Activated naive CD4-positive, alpha-beta T cell treated with anti-CD3 and anti-CD28 coated beads, Interleukin-2, amount 10 ng/mL, durations not matched to agents 7 days and 5 days (primary cell): ENCODE measurements around the gene CHAT.

Experiments used
- CTCF ChIA-PET: fragments of 350-600 bp; sonication (Branson Sonifier 250); formaldehyde crosslinking; loops from one replicate; lab custom pipeline; 2021; ENCODE audit warnings: antibody characterized with exemption; lab: Charles Lee
- DNase-seq: peaks from one replicate; pipeline ENCODE4 v3.0.0-alpha.2; 2020
- H3K27ac Mint-ChIP-seq: one replicate; pipeline ENCODE4 v1.8.0; 2021; ENCODE audit warnings: mild to moderate bottlenecking, moderate library complexity, mixed read lengths
- H3K27me3 Mint-ChIP-seq: one replicate; pipeline ENCODE4 v1.8.0; 2021; ENCODE audit warnings: mild to moderate bottlenecking, mixed read lengths
- H3K36me3 Mint-ChIP-seq: one replicate; pipeline ENCODE4 v1.8.0; 2021; ENCODE audit warnings: mixed read lengths
- H3K4me1 Mint-ChIP-seq: one replicate; pipeline ENCODE4 v1.8.0; 2021; ENCODE audit warnings: mixed read lengths
- H3K4me3 Mint-ChIP-seq: one replicate; pipeline ENCODE4 v1.8.0; 2021; ENCODE audit warnings: mild to moderate bottlenecking, moderate library complexity, mixed read lengths
- H3K9me3 Mint-ChIP-seq: one replicate; pipeline ENCODE4 v1.8.0; 2021; ENCODE audit warnings: mixed read lengths

CHAT gene

DNA sequence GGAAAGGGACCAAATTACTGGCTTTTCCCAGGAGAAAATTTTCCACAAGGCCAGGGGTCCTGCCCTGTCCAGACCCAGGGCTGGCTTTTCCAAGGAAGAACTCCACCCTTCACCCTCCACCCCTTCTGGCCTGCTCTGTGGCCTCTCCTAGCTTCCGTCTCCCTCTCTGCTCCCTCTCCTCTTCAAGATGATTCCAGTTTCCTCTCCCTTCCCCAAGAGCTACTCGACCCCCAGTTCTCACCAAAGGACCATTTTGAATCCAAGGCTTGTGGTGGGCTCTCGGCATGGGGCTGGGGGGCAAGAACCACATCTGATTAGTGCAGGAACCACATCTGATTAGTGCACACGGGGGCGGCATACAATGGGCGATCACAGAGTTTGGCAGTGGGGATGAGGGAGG is 7.7 kb downstream of the CHAT start:
- DNase-seq, result no peak
- no peak overlapping the region for H3K4me3 Mint-ChIP-seq
- H3K36me3 Mint-ChIP-seq, result no peaks in the 10 kb centered on the region
- no peaks in the 10 kb centered on the region for H3K9me3 Mint-ChIP-seq
- H3K4me1 Mint-ChIP-seq, result no peaks in the 10 kb centered on the region
- CTCF ChIA-PET, result no interaction called here
- H3K27ac Mint-ChIP-seq, result no peak overlapping the region
- H3K27me3 Mint-ChIP-seq, result peaks cover 32% of the 10 kb centered on the region

DNA sequence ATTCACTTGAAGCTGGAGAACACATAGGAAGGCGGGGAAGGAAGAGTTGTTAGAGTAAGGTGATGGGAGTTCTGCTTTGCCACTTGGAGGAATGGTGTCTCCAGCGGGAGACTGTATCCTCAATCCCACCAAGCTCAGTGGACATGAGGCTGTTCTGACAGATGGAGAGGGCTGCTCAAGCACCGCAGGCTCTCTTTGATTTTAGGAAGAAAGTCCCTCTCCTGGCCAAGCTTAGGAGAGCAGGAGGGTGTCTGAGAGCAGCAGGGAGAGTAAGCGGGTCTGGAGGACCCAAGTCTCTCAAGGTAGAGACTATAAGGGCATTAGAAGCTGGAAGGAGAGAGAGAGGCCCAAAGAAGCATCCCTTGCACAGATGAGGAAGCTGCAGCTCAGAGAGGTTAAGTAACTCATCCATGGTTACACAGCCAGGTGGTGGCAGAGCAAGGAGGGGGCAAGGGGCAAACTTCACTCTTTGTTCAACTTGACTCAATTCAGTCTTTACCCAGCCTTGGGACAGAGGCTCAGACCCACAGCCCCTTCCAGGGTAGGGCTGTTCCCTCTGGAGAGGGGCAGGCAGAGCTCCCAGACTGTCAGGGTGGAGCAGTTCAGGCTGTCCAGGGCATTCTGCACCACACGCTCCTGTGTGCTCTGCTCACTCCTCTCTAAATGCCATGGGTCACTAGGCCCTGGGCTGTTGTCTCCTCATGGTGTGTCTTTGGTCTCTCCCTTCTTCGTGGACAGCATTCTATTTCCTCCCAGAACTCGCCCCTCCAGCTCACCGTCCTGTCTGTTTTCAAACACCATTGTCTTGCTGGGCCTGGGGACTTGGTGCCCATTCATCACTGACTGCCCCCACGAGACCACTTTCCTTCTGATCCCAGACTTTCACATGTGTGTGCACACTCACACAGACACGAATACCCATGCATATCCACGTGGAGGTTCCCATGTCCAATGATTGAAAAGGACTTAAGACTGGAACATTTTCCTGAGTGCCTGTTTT is 8.9 kb downstream of the CHAT start:
- H3K9me3 Mint-ChIP-seq, result no peaks in the 10 kb centered on the region
- CTCF ChIA-PET, result no interaction called here
- H3K36me3 Mint-ChIP-seq, result no peaks in the 10 kb centered on the region
- peaks cover 20% of the 10 kb centered on the region for H3K27me3 Mint-ChIP-seq
- H3K4me1 Mint-ChIP-seq, result no peaks in the 10 kb centered on the region
- no peak for DNase-seq
- no peak overlapping the region for H3K27ac Mint-ChIP-seq
- no peak overlapping the region for H3K4me3 Mint-ChIP-seq

DNA sequence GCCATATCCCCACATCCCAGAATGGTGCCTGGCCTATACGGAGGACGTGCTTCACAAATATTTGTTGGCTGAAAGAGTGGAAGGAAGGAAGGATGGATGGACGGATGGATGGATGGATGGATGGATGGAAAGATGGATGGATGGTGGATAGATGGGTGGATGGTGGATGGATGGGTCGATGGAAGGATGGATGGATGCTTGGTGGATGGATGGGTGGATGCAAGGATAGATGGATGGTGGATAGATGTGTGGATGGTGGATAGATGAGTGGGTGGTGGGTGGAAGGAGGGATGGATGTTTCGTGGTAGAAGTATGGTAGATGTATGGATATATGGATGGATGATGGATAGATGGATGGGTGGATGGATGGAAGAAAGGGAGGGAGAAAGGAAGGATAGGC is 10.8 kb downstream of the CHAT start:
- H3K36me3 Mint-ChIP-seq, result no peaks in the 10 kb centered on the region
- DNase-seq, result no peak
- H3K4me3 Mint-ChIP-seq, result no peak overlapping the region
- no peaks in the 10 kb centered on the region for H3K9me3 Mint-ChIP-seq
- CTCF ChIA-PET, result no interaction called here
- peaks cover 8% of the 10 kb centered on the region for H3K27me3 Mint-ChIP-seq
- no peak overlapping the region for H3K27ac Mint-ChIP-seq
- H3K4me1 Mint-ChIP-seq, result no peaks in the 10 kb centered on the region

DNA sequence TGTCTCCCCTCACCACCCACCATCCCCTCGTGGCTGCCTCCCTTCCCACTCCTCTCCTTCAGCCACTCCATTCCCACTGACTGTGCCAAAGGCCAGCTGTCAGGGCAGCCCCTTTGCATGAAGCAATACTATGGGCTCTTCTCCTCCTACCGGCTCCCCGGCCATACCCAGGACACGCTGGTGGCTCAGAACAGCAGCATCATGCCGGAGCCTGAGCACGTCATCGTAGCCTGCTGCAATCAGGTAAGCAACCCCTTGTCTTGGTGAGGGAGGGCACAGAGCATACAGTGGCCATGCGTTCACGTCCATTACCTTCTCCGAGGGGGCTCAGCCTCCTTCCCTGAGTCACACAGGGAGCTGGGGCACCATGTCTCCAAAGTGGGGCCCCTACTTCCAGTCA is 11.6 kb downstream of the CHAT start:
- H3K9me3 Mint-ChIP-seq, result no peaks in the 10 kb centered on the region
- peaks cover 5% of the 10 kb centered on the region for H3K27me3 Mint-ChIP-seq
- H3K36me3 Mint-ChIP-seq, result no peaks in the 10 kb centered on the region
- no peak overlapping the region for H3K27ac Mint-ChIP-seq
- H3K4me1 Mint-ChIP-seq, result no peaks in the 10 kb centered on the region
- CTCF ChIA-PET, result interaction anchor here (1.1 kb wide), 1 partner anchor 32 kb away, joined by 4 read pairs; no protein-coding TSS in a partner anchor
- DNase-seq, result no peak
- H3K4me3 Mint-ChIP-seq, result no peak overlapping the region

DNA sequence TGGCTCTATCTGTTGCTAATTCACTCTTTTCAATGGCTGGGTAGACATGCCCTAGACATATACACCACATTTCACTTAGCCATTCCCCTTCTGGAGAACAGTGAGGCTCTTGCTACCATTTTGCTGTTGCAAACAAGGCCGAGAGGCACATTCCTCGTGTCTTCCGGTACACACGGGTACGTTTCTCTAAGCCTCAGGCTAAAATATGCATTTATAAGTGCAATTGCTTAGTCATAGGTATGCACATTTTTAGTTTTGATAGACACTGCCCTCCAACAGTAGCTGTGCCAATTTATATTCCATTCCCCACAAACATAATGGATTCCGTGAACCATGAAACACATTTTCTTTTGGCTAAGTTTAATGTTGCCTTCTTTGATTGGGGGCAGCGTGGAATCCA is 13.2 kb downstream of the CHAT start:
- CTCF ChIA-PET, result no interaction called here
- no peak for DNase-seq
- H3K9me3 Mint-ChIP-seq, result no peaks in the 10 kb centered on the region
- no peak overlapping the region for H3K4me3 Mint-ChIP-seq
- no peaks in the 10 kb centered on the region for H3K36me3 Mint-ChIP-seq
- H3K27me3 Mint-ChIP-seq, result no peaks in the 10 kb centered on the region
- no peaks in the 10 kb centered on the region for H3K4me1 Mint-ChIP-seq
- no peak overlapping the region for H3K27ac Mint-ChIP-seq

DNA sequence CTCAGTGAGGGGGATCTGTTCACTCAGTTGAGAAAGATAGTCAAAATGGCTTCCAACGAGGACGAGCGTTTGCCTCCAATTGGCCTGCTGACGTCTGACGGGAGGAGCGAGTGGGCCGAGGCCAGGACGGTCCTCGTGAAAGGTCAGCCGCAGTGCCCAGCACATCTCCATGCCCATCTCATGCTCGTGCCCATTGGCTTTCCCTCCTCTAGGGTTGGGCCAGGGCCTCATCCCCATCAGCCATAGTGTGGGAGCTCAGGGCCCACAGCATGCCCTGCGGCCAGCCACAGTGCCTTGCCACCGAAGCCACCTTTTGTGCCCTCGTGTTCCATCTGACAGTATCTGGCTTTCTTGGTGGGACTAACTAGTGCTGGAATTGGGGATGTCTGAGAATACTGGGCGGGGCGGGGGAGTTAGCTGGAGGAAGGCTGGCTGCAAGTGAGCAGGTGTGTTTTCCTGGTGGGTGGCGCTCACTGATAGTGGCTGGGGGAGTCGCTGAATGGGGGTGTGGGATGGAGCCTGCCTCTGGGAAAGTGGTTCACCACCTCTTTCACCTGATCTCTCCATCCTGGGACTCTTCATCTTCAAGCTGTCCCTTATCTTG is 13.9 kb downstream of the CHAT start:
- Mint-ChIP-seq H3K4me3 (no peak overlapping the region), H3K27ac (no peak overlapping the region), H3K36me3 (no peaks in the 10 kb centered on the region), H3K4me1 (no peaks in the 10 kb centered on the region), H3K27me3 (no peaks in the 10 kb centered on the region), H3K9me3 (no peaks in the 10 kb centered on the region)
- DNase-seq, result no peak
- CTCF ChIA-PET, result no interaction called here

DNA sequence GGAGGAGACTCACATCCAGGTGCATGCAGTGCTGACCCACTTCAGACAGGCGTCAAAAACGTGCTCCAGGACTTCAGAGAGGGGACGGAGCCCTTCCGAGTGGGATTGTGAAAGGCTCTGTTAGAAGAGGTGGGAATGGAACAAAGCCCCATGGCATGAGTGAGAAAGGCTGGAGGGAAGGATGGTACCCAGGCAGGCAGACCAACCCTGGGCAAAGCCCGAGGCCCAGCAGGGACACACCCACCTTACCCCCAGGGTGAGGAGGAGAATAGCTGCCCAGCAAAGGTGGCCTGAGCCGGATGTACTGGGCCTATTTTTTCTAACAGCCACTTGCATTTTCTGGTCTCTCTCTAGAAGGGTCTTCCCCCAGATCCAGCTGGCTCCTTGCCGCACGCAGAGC is 14.8 kb downstream of the CHAT start:
- no peaks in the 10 kb centered on the region for H3K27me3 Mint-ChIP-seq
- H3K4me1 Mint-ChIP-seq, result no peaks in the 10 kb centered on the region
- H3K4me3 Mint-ChIP-seq, result no peak overlapping the region
- DNase-seq, result no peak
- H3K9me3 Mint-ChIP-seq, result no peaks in the 10 kb centered on the region
- CTCF ChIA-PET, result no interaction called here
- H3K36me3 Mint-ChIP-seq, result no peaks in the 10 kb centered on the region
- no peak overlapping the region for H3K27ac Mint-ChIP-seq

DNA sequence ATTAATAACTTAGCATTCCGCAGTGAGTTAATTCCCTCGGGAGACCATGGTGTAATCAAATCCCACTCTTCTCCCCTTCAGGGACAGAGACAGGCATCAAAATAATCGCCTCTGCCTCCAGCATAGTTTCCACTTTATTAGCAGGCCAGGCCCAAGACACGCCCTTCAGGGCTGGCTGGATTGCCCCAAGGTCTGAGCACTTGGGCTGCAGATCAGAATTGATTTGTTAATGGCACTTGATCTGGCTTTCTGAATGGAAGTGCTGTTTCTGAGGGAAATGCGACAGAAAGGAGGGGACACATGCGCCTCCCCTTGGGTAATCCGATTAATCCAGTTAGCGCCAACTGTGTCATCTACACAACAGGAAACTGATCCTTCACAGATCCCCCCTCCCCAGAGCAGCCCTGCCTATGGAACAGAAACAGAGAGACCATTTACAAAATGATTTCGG is 15.6 kb downstream of the CHAT start:
- no peak overlapping the region for H3K27ac Mint-ChIP-seq
- H3K9me3 Mint-ChIP-seq, result no peaks in the 10 kb centered on the region
- no peak for DNase-seq
- CTCF ChIA-PET, result no interaction called here
- peaks cover 6% of the 10 kb centered on the region for H3K27me3 Mint-ChIP-seq
- no peak overlapping the region for H3K4me3 Mint-ChIP-seq
- no peaks in the 10 kb centered on the region for H3K4me1 Mint-ChIP-seq
- H3K36me3 Mint-ChIP-seq, result no peaks in the 10 kb centered on the region

DNA sequence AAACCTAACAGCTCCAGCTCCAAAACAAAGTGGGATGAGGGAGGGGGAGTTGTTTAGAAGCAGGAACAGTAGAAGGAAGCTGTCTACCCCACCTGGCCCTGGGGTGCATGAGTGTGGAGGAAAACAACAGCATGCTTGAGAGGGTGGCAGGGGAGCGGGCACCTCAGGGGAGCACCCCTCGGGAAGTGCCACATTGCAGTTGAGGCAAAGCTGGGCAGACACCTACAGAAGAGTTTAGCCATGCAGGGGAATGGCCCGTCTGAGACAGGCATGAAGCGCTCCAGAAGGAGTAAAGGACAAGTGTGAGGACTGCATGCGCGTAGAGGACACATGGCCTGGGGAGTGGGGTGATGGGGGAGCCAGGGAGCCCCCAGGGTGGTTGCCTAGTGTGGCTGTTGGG is 18.1 kb downstream of the CHAT start:
- Mint-ChIP-seq H3K4me1 (no peaks in the 10 kb centered on the region), H3K4me3 (no peak overlapping the region), H3K27me3 (peaks cover 19% of the 10 kb centered on the region), H3K27ac (no peak overlapping the region), H3K36me3 (no peaks in the 10 kb centered on the region), H3K9me3 (no peaks in the 10 kb centered on the region)
- CTCF ChIA-PET, result no interaction called here
- DNase-seq, result peak; percentile 2

DNA sequence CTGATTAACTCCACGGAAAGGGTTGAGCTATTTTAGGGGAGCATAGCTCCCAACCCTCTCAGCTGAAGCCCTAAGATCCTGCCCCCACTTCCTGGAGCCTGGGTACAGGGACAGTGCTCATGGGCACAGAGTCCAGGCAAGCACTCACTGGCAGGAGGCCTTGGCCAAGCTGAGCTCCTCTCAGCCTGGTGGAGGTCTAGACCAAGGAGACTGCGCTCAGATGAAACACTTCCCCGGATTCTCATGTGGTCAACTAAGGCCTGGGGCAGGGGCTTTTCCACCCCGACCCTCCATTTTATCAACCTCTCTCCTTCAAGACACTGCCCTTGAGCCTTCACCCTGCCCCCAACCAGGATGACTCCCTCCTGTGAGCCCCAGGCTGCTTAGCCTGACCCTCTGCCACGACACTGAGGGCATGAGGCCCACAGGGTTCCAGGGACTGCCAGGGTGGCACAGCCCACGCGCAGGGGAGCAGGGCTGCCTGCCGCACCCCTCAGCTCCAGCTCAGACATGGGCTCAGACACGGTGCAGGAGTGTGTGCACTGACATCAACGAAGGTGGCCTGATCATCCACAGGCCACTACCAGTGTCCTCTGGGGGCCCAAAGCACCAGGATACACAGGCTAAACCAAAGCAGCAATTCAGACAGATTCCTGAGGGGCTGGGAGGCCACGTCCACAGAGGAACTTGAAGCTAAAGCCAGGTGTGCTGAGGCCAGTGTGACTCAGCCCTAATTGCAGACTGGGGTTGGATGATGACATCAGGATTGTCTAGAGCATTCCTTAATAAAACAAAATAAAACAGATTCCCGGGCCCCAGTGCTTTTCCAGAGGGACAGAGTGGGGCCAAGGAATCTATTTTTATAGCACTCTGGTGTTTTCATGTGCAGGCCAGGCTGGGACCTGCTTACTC is 18.8 kb downstream of the CHAT start:
- Mint-ChIP-seq H3K27ac (no peak overlapping the region), H3K4me1 (no peaks in the 10 kb centered on the region), H3K4me3 (no peak overlapping the region), H3K27me3 (peaks cover 25% of the 10 kb centered on the region), H3K9me3 (no peaks in the 10 kb centered on the region), H3K36me3 (no peaks in the 10 kb centered on the region)
- DNase-seq, result no peak
- CTCF ChIA-PET, result no interaction called here

DNA sequence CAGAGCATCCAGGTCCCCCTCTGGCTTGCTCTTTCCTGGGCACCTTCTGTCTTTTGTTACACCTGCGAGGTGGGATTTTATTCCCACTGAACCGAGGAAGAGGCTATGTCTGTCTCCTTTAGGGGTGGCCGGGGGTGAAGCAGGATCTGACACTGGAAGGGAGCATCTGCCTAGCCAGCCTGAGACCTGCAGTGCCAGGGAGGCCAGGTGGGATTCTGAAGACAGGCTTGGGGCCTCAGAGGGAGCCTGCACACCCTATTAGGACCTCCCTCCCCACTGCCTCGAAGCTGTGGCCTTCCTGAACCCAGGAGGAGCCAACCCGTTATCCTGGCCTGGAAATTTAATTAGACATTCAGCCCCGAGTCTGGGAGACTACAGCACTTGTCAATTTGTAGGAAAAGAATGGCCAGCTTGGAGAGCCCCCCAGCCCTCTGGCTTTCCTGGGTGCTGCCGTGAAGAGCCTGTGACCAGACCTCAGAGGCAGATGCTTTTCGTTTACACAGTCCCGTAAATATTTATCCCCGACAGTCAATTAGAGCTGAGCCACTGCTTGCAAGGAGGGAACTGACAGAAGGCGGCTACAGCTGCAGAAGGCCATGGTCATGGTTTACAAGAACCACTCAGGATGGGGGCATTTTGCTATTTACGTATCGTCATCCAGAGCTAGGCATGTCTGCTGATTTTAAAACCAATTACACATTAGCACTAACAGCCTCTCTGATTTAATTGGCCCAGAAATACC is 19.7 kb downstream of the CHAT start:
- H3K27ac Mint-ChIP-seq, result no peak overlapping the region
- no peaks in the 10 kb centered on the region for H3K36me3 Mint-ChIP-seq
- H3K27me3 Mint-ChIP-seq, result peaks cover 25% of the 10 kb centered on the region
- DNase-seq, result no peak
- CTCF ChIA-PET, result interaction anchor here (0.6 kb wide), 1 partner anchor 40 kb away, joined by 3 read pairs; no protein-coding TSS in a partner anchor
- no peak overlapping the region for H3K4me3 Mint-ChIP-seq
- no peaks in the 10 kb centered on the region for H3K4me1 Mint-ChIP-seq
- H3K9me3 Mint-ChIP-seq, result no peaks in the 10 kb centered on the region

DNA sequence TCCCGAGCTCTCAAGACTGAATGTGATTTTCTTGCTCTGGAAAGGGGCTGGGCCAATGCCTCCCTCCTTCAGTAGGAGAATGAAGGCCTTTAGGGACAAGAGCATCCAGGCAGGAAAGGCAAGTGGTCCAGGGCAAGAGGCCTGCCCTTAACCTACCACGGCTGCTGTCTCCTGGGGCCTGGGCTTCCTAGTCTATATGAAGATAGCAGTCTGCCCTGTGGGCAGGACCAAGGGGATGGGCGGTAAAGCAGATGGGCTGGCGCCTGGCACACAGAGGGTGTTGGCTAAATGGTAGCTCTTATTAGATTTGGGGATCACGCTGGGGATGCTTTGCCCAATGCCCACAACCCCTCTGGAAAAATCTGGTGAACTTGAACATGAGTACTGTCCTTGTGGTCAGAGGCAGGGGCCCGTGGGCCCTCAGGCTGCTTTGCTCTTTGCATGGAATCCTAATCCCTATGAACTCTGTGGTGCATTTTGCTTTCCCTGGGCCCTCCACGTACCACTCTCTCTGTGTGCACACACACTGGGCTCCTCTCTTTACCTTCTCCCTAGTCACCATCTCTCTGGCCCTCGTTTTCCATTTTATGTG is 20.3 kb downstream of the CHAT start:
- no peak for DNase-seq
- CTCF ChIA-PET, result interaction anchor here (0.6 kb wide), 1 partner anchor 39 kb away, joined by 3 read pairs; no protein-coding TSS in a partner anchor
- Mint-ChIP-seq H3K4me3 (no peak overlapping the region), H3K27ac (no peak overlapping the region), H3K27me3 (peaks cover 25% of the 10 kb centered on the region), H3K4me1 (no peaks in the 10 kb centered on the region), H3K36me3 (no peaks in the 10 kb centered on the region), H3K9me3 (no peaks in the 10 kb centered on the region)

DNA sequence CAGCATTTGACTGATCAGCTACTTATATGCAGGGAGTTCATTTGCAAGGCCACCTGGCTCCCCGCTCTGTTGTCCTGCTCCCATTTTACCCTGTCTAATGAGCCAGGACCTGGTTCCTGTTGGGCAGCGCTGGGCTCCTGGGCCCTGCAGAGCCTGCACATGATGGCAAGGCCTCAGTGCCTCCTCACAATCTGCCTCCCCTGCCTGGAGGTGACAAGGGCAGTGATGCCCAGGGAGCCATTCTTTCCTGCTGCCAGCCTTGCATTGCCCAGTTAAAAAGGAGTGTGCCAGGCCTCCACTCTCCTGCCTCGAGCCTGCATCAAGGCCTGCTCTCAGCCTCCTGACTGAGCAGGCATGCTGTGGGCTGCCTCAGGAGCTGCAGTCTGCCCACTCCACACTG is 28.5 kb downstream of the CHAT start:
- Mint-ChIP-seq H3K36me3 (no peaks in the 10 kb centered on the region), H3K4me1 (no peaks in the 10 kb centered on the region), H3K27me3 (peaks cover 29% of the 10 kb centered on the region), H3K4me3 (no peak overlapping the region), H3K9me3 (no peaks in the 10 kb centered on the region), H3K27ac (no peak overlapping the region)
- DNase-seq, result no peak
- CTCF ChIA-PET, result no interaction called here
